GM12872 (cell line): ENCODE data around the gene KAT14.

Experiments
- CTCF ChIP-seq: IDR thresholded peaks from 3 replicates; pipeline ENCODE4 v1.5.1; 2011; ENCODE audit warnings: low read depth, mild to moderate bottlenecking, low read length, moderate library complexity; ENCODE audit not compliant: insufficient read depth

Gene KAT14

GRCh38 chr20:18218280-18218679 lies 80.6 kb downstream of the KAT14 start:
- no peak for TF ChIP-seq CTCF

GRCh38 chr20:18223409-18223808 lies 85.7 kb downstream of the KAT14 start:
- no peak for TF ChIP-seq CTCF

GRCh38 chr20:18224968-18225568 lies 87.4 kb downstream of the KAT14 start:
- TF ChIP-seq CTCF = no peak

- TF ChIP-seq CTCF = no peak
These were observed 88.0 kb downstream of the KAT14 start for GRCh38 chr20:18225632-18226031.

GRCh38 chr20:18233408-18233943 lies 95.8 kb downstream of the KAT14 start:
- no peak for TF ChIP-seq CTCF
